HepG2 (cell line): ENCODE results near the gene RANBP3. TPM values are rescaled to one million over a fixed set of nuclear protein-coding genes. Genes with fewer than 3 reads are reported as not detected.

Experiments
- E2F2 ChIP-seq: sonication (generic); formaldehyde crosslinking; IDR thresholded peaks from 2 replicates; pipeline ENCODE4 v1.4.0; 2020; ENCODE audit warnings: missing genetic modification reagents, borderline replicate concordance
- KDM3A ChIP-seq: IDR thresholded peaks from 2 replicates; pipeline ENCODE4 v1.6.1; 2018; ENCODE audit warnings: low read depth, missing compliant biosample characterization
- ZNF281 ChIP-seq: sonication (generic); formaldehyde crosslinking; IDR thresholded peaks from 2 replicates; pipeline ENCODE4 v1.4.0; 2020; ENCODE audit warnings: missing genetic modification reagents, borderline replicate concordance
- ZNF318 ChIP-seq: sonication (generic); formaldehyde crosslinking; IDR thresholded peaks from 2 replicates; pipeline ENCODE4 v1.4.0; 2020; ENCODE audit warnings: mild to moderate bottlenecking, missing genetic modification reagents
- polyA plus RNA-seq, 8 experiments: library from polyadenylated mRNA; depleted of rRNA in 3 of 8; stranded (reverse) in 7 of 8; unstranded in 1 of 8; fragments of >200 nt; fragmentation: Illumina TruSeq in 4 of 8; extraction: Trizol in 4 of 8; gene quantifications; 2 replicates each; pipeline versions ENCODE4 v1.2.1 to v1.2.3, GENCODE V29; 2011 to 2016; ENCODE audit warnings: low read depth in 4 of 8, missing spikeins in 1 of 8, mixed read lengths in 1 of 8; ENCODE audit not compliant: insufficient read depth in 1 of 8
- total RNA-seq, 5 experiments: library from RNA; depleted of rRNA; stranded (reverse); fragments of >200 nt; fragmentation: Illumina TruSeq; extraction: Trizol; gene quantifications; 2 replicates each; pipeline ENCODE4 v1.2.3, GENCODE V29; 2016; ENCODE audit warnings: low read depth in 1 of 5

Gene RANBP3
- total and polyA plus RNA-seq, 2 of the 13 experiments (the other 11 are each of a cell fraction or from before 2014, with no cell fraction given): 39.5 to 149 TPM

- TF ChIP-seq ZNF281 (CRISPR knock-in tag) (no peak), KDM3A (no peak), ZNF318 (CRISPR knock-in tag) (no peak), E2F2 (CRISPR knock-in tag) (no peak)
Measured at GRCh38 chr19:6012426-6013170, 34.7 kb upstream of the RANBP3 start (continued).
